Ovary (tissue), 9 donors: ENCODE measurements around the gene MARK3. TPM values are rescaled to one million over a fixed set of nuclear protein-coding genes. Genes with fewer than 3 reads are reported as not detected.

Source experiments
- DNase-seq, 5 donors: peaks; one replicate each; pipeline ENCODE4 v3.0.0-alpha.2; 2019 to 2020
- H3K27ac ChIP-seq, 2 donors: fragments of 200-600 bp; one replicate each; pipeline versions ENCODE4 v1.5.1 to v1.8.0; 2019 to 2022
- H3K27me3 ChIP-seq: fragments of 200-600 bp; one replicate; pipeline ENCODE4 v1.8.0; 2022
- H3K36me3 ChIP-seq: fragments of 200-600 bp; sonication (generic); one replicate; pipeline ENCODE4 v1.5.1; 2019
- H3K4me1 ChIP-seq: one replicate; pipeline ENCODE4 v1.8.1; 2013; ENCODE audit warnings: mild to moderate bottlenecking, moderate library complexity; ENCODE audit not compliant: insufficient read depth
- H3K4me3 ChIP-seq: fragments of 200-600 bp; sonication (generic); one replicate; pipeline ENCODE4 v1.5.1; 2017
- H3K9me3 ChIP-seq, 2 donors: fragments of 200-600 bp in 1 of 2; sonication (generic) in 1 of 2; one replicate each; pipeline versions ENCODE4 v1.5.1 to v1.8.1; 2013 to 2019; ENCODE audit warnings: mild to moderate bottlenecking in 1 of 2, moderate library complexity in 1 of 2
- CTCF ChIP-seq, 3 donors: fragments of 450-650 bp in 2 of 3; fragments of 200-600 bp in 1 of 3; IDR thresholded peaks; one replicate each; pipeline versions ENCODE4 v1.5.1 to v1.8.0; 2016 to 2022; ENCODE audit warnings: antibody characterized with exemption in 3 of 3, mild to moderate bottlenecking in 1 of 3
- EP300 ChIP-seq: sonication (generic); formaldehyde crosslinking; IDR thresholded peaks from one replicate; pipeline ENCODE4 v1.6.1; 2017; ENCODE audit warnings: antibody characterized with exemption
- POLR2A ChIP-seq: fragments of 450-650 bp; IDR thresholded peaks from one replicate; pipeline ENCODE4 v1.6.1; 2017; ENCODE audit warnings: antibody characterized with exemption, mild to moderate bottlenecking, moderate library complexity
- WGBS, 3 donors: extraction: QIAGEN DNeasy Blood & Tissue Kit in 1 of 3; methylation state at CpG; one replicate each; pipeline versions ENCODE4 v1.1.5 to v1.1.7; 2013 to 2017; 5-methylcytosine and 5-hydroxymethylcytosine counted together
- intact Hi-C, 4 donors: fragments of 100-400 bp; cut with DNase I; formaldehyde crosslinking; loops; one replicate each; pipeline versions ENCODE4 v1.11.0 to v1.15.1; 2022 to 2023
- polyA plus RNA-seq, 2 donors: library from polyadenylated mRNA; stranded (reverse); fragments of 200-250 nt in 1 of 2; fragments of 350-450 nt in 1 of 2; fragmentation: Illumina TruSeq in 1 of 2; extraction: RNeasy Lipid Tissue Mini Kit (QIAGEN cat#74804) in 1 of 2; gene quantifications; one replicate each; pipeline ENCODE4 v1.2.3, GENCODE V29; 2013 to 2014
- total RNA-seq, 7 donors: library from RNA; depleted of rRNA in 2 of 7; stranded (reverse); fragments of >200 nt in 2 of 7; fragmentation: NEBNext Ultra II Directional in 3 of 7; extraction: Animal tissue kit (Norgen Biotek cat#: 25700) in 3 of 7; gene quantifications; one replicate each; pipeline versions ENCODE4 v1.1.0 to v1.2.4, GENCODE V29; 2016 to 2023
- donor health status: DM: no; HTN: no; CAD: no; lungs with moderate emphysema.
- donor health status: DM: no; HTN: no; CAD: no.
- donor health status: Bipolar disorder and iron deficiency.
- donor health status: DM: yes; HTN: yes; CAD: no.
- donor health status: DM: no; HTN: no; CAD: no.
- donor health status: DM: yes; HTN: yes; CAD: no.

MARK3 gene
- total and polyA plus RNA-seq, 9 donors: 46.4 to 110 (median 71.1) TPM

- DNase-seq: peak in 1 of 5 donors; percentile 36
- Histone ChIP-seq H3K9me3 (no peaks in the 10 kb centered on the region), H3K4me3 (no peak overlapping the region), H3K36me3 (no peaks in the 10 kb centered on the region), H3K27me3 (no peaks in the 10 kb centered on the region), H3K4me1 (peaks cover 3% of the 10 kb centered on the region), H3K27ac (peak overlapping the region in 1 of 2 donors; percentile 24)
- TF ChIP-seq EP300 (no peak), CTCF (IDR thresholded peaks at IDR 0.05) (no peak), POLR2A (no peak)
- WGBS, 3 donors: 63 to 80% (median 68%) methylated on average over 15 to 21 of the region's 21 CpGs
- intact Hi-C loops: no loop called here
These were observed 150.1 kb downstream of the MARK3 start for GRCh38 chr14:103535081-103535890.

DNA sequence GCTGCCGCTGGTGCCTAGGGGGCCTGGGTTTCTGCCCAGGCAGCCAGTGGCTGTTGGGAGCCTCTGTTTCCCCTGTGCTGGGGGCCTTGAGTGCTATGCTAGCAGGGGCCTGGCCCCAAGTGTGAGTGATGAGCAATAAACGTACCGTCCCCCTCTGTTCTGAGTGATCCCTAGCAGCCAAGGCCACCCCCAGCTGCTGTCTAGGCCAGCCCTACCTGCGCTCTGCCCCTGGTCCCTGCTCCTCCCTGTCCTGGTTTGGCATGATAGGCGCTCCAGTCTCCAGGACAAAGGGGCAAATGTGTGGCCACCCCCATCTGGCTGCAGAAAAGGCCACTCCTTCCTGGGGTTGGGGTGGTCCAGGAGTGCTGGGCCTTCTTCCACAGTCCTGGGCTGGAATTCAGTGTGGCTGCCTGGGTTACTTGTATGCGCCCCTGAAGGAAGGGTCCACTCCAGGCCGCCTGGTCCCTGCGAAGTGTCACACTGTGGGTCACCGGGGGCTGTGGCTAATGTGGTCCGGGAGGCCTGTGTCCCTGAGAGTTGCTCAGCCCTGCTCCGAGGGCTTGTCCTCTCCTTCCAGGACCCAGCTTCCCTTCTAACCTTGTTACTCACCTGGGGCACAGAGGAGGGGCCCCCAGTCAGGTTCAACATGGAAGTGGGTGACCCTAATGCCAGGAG, 150.8 kb downstream of the MARK3 start:
- Histone ChIP-seq H3K4me1 (peaks cover 5% of the 10 kb centered on the region), H3K36me3 (no peaks in the 10 kb centered on the region), H3K27me3 (no peaks in the 10 kb centered on the region), H3K4me3 (no peak overlapping the region), H3K9me3 (no peaks in the 10 kb centered on the region), H3K27ac (no peak overlapping the region)
- no peak for TF ChIP-seq CTCF (IDR thresholded peaks at IDR 0.05)
- TF ChIP-seq POLR2A: no peak
- no peak for TF ChIP-seq EP300
- DNase-seq: peak in 2 of 5 donors; percentile 18 to 38
- 79 to 89% (median 87%) methylated on average over 11 of the region's 11 CpGs for WGBS, 3 donors
- intact Hi-C loops: no loop called here

GRCh38 chr14:103536693-103537092, 151.5 kb downstream of the MARK3 start:
- Histone ChIP-seq H3K27me3 (no peaks in the 10 kb centered on the region), H3K36me3 (no peaks in the 10 kb centered on the region), H3K4me3 (no peak overlapping the region), H3K4me1 (peaks cover 5% of the 10 kb centered on the region), H3K27ac (no peak overlapping the region), H3K9me3 (no peaks in the 10 kb centered on the region)
- TF ChIP-seq CTCF (IDR thresholded peaks at IDR 0.05) (no peak), EP300 (no peak), POLR2A (no peak)
- intact Hi-C loops: no loop called here
- peak in 1 of 5 donors; percentile 24 for DNase-seq
- 57 to 71% (median 68%) methylated on average over 9 of the region's 9 CpGs for WGBS, 3 donors

- H3K27ac ChIP-seq: peak overlapping the region in 1 of 2 donors; percentile 38
- H3K4me3 ChIP-seq: no peak overlapping the region
- no peaks in the 10 kb centered on the region for H3K9me3 ChIP-seq
- peaks cover 8% of the 10 kb centered on the region for H3K4me1 ChIP-seq
- DNase-seq: peak in 2 of 5 donors; percentile 29 to 40
- TF ChIP-seq CTCF (IDR thresholded peaks at IDR 0.05): no peak
- no peak for TF ChIP-seq EP300
- no peak for TF ChIP-seq POLR2A
- intact Hi-C loops: no loop called here
- H3K27me3 ChIP-seq: no peaks in the 10 kb centered on the region
- WGBS, 3 donors: 69 to 70% (median 69%) methylated on average over 18 of the region's 18 CpGs
- no peaks in the 10 kb centered on the region for H3K36me3 ChIP-seq
These were observed 152.2 kb downstream of the MARK3 start for GRCh38 chr14:103537175-103537990.
